Measurements from ENCODE around the gene MIEN1.
A peak's percentile ranks its signal among the peaks of the same experiment; 100 is the strongest.

The MIEN1 gene

GRCh38 chr17:39737206-39737759 lies 7.0 kb upstream of the MIEN1 start:
- TF ChIP-seq EZH2phosphoT487 (IDR thresholded peaks at IDR 0.05; ENCODE audit: low read depth): no peak
- TF ChIP-seq, protein P1, sequence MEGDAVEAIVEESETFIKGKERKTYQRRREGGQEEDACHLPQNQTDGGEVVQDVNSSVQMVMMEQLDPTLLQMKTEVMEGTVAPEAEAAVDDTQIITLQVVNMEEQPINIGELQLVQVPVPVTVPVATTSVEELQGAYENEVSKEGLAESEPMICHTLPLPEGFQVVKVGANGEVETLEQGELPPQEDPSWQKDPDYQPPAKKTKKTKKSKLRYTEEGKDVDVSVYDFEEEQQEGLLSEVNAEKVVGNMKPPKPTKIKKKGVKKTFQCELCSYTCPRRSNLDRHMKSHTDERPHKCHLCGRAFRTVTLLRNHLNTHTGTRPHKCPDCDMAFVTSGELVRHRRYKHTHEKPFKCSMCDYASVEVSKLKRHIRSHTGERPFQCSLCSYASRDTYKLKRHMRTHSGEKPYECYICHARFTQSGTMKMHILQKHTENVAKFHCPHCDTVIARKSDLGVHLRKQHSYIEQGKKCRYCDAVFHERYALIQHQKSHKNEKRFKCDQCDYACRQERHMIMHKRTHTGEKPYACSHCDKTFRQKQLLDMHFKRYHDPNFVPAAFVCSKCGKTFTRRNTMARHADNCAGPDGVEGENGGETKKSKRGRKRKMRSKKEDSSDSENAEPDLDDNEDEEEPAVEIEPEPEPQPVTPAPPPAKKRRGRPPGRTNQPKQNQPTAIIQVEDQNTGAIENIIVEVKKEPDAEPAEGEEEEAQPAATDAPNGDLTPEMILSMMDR (IDR thresholded peaks at IDR 0.05; ENCODE audit: low read depth, low read length): no peak
- H3K4me1 ChIP-seq (ENCODE audit: low read length): peaks cover 29% of the 10 kb centered on the region
- no peak overlapping the region for H3K27ac ChIP-seq (ENCODE audit: low read length)
- H3K4me2 ChIP-seq (ENCODE audit: low read length): peak overlapping the region; percentile 87
- no peaks in the 10 kb centered on the region for H4K20me1 ChIP-seq (ENCODE audit: insufficient read depth, low read length)
- H3K9ac ChIP-seq (ENCODE audit: low read length): peak overlapping the region; percentile 53
- no peaks in the 10 kb centered on the region for H3K9me3 ChIP-seq (ENCODE audit: insufficient read depth, low read length)
- H3K79me2 ChIP-seq (ENCODE audit: low read length): no peaks in the 10 kb centered on the region
- H3K4me3 ChIP-seq (ENCODE audit: low read length): peak overlapping the region; percentile 79
- peak overlapping the region; percentile 78 for H2AFZ ChIP-seq (ENCODE audit: low read depth, low read length)
- H3K36me3 ChIP-seq (replicated peaks; ENCODE audit: low read depth, low read length): no peaks in the 10 kb centered on the region
- H3K27me3 ChIP-seq (ENCODE audit: low read depth, low read length): peaks cover 14% of the 10 kb centered on the region

DNA sequence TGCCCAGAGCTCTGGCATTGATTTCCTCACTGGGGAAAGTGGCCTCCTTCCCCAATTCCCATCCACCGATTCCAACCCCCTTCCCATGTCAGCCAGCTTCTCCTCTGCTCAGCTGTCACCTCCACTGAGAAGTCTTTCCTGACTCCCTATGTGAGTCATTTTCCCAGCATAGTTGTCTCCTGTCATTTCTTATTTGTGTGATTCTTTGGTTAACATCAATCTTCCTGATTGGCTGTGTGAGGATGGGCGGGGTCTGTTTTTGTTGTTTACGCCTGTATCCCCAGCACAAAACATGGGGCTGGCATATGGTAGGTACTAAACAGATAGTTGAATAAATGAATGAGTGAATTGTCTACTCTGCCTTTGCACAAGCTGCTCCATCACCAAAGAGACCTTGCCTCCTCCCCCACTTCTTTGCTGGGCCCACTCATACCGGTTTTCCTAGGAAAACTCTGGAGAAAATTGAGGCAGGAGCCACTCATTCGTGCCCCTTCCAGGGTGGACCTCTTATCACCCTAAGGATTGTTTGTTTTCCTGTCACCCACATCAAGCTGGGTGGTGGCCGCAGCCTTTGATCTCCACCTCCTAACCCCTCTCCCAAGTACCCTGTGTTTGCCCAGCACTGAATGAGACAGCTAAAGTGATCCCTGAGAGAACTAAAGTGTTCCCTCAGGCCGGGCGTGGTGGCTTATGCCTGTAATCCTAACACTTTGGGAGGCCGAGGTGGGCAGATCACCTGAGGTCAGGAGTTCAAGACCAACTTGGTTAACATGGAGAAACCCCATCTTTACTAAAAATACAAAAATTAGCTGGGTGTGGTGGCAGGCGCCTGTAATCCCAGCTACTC lies 6.2 kb upstream of the MIEN1 start:
- Histone ChIP-seq H3K4me1 (ENCODE audit: low read length) (peaks cover 29% of the 10 kb centered on the region), H3K36me3 (replicated peaks; ENCODE audit: low read depth, low read length) (no peaks in the 10 kb centered on the region), H3K4me3 (ENCODE audit: low read length) (no peak overlapping the region), H3K79me2 (ENCODE audit: low read length) (no peaks in the 10 kb centered on the region), H3K27me3 (ENCODE audit: low read depth, low read length) (peaks cover 14% of the 10 kb centered on the region), H3K27ac (ENCODE audit: low read length) (no peak overlapping the region), H3K9me3 (ENCODE audit: insufficient read depth, low read length) (no peaks in the 10 kb centered on the region), H2AFZ (ENCODE audit: low read depth, low read length) (no peak overlapping the region), H4K20me1 (ENCODE audit: insufficient read depth, low read length) (no peaks in the 10 kb centered on the region), H3K4me2 (ENCODE audit: low read length) (no peak overlapping the region), H3K9ac (ENCODE audit: low read length) (no peak overlapping the region)
- TF ChIP-seq, protein P1 (IDR thresholded peaks at IDR 0.05; ENCODE audit: low read depth, low read length): no peak
- TF ChIP-seq EZH2phosphoT487 (IDR thresholded peaks at IDR 0.05; ENCODE audit: low read depth): no peak

DNA sequence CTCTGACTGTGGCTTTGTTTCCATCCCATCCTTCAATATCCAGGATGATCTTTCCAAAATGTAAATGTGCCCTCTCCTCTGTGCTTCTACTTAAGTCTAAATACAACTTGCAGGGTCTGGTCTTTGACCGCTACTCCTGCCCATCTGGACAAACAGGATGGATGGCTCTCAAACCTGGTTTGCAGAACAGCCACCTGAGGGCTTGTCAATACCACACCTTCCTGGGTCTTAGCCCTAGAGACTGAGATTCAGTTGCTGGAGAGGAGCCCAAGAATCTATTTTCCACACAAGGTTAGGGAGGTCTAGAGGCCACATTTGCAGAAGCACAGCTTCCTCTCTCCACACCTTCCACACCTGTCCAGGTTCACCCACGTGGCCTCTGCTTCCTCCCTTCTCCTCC lies 5.5 kb upstream of the MIEN1 start:
- no peak overlapping the region for H3K27ac ChIP-seq (ENCODE audit: low read length)

DNA sequence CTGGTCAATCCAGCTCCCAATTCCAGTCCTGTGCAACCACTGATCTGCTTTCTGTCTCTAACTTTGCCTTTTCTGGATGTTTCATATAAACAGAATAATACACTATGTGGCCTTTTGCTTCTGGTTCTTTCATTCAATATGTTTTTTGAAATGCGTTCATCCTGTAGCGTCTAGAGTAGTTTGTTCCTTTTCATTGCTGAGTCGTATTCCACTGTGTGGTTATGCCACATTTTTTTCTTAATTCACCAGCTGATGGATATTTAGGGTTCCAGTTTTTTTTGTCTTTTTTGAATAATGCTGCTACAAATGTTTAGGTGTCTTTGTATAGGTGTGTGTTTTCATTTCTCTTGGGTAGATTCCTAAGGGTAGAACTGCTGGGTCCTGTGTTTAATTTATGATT lies 2.3 kb upstream of the MIEN1 start:
- Histone ChIP-seq H3K79me2 (ENCODE audit: low read length) (peaks cover 10% of the 10 kb centered on the region), H3K27me3 (ENCODE audit: low read depth, low read length) (peaks cover 8% of the 10 kb centered on the region), H3K9me3 (ENCODE audit: insufficient read depth, low read length) (no peaks in the 10 kb centered on the region)

More for the DNA sequence above, 5.5 kb upstream of the MIEN1 start:
- H3K4me1 ChIP-seq (ENCODE audit: low read length): peaks cover 29% of the 10 kb centered on the region
- H3K9ac ChIP-seq (ENCODE audit: low read length): no peak overlapping the region
- H3K79me2 ChIP-seq (ENCODE audit: low read length): no peaks in the 10 kb centered on the region
- no peak for TF ChIP-seq EZH2phosphoT487 (IDR thresholded peaks at IDR 0.05; ENCODE audit: low read depth)
- TF ChIP-seq, protein P1 (IDR thresholded peaks at IDR 0.05; ENCODE audit: low read depth, low read length): no peak
- no peak overlapping the region for H2AFZ ChIP-seq (ENCODE audit: low read depth, low read length)
- H3K4me3 ChIP-seq (ENCODE audit: low read length): no peak overlapping the region
- peaks cover 14% of the 10 kb centered on the region for H3K27me3 ChIP-seq (ENCODE audit: low read depth, low read length)
- H3K4me2 ChIP-seq (ENCODE audit: low read length): no peak overlapping the region
- no peaks in the 10 kb centered on the region for H3K9me3 ChIP-seq (ENCODE audit: insufficient read depth, low read length)
- H3K36me3 ChIP-seq (replicated peaks; ENCODE audit: low read depth, low read length): no peaks in the 10 kb centered on the region
- H4K20me1 ChIP-seq (ENCODE audit: insufficient read depth, low read length): no peaks in the 10 kb centered on the region

More for the DNA sequence above, 2.3 kb upstream of the MIEN1 start:
- no peak overlapping the region for H2AFZ ChIP-seq (ENCODE audit: low read depth, low read length)
- H3K9ac ChIP-seq (ENCODE audit: low read length): no peak overlapping the region
- H3K4me3 ChIP-seq (ENCODE audit: low read length): no peak overlapping the region
- H4K20me1 ChIP-seq (ENCODE audit: insufficient read depth, low read length): no peaks in the 10 kb centered on the region
- TF ChIP-seq EZH2phosphoT487 (IDR thresholded peaks at IDR 0.05; ENCODE audit: low read depth): no peak
- TF ChIP-seq, protein P1 (IDR thresholded peaks at IDR 0.05; ENCODE audit: low read depth, low read length): no peak
- no peak overlapping the region for H3K4me2 ChIP-seq (ENCODE audit: low read length)
- peaks cover 8% of the 10 kb centered on the region for H3K4me1 ChIP-seq (ENCODE audit: low read length)
- H3K36me3 ChIP-seq (replicated peaks; ENCODE audit: low read depth, low read length): peaks cover 14% of the 10 kb centered on the region
- no peak overlapping the region for H3K27ac ChIP-seq (ENCODE audit: low read length)

Data from OCI-LY3 (cell line).